ENCODE measurements around the gene KCNMB1. TPM values are rescaled to one million over a fixed set of nuclear protein-coding genes. Genes with fewer than 3 reads are reported as not detected.

Gene KCNMB1
- total RNA-seq, 1 donor from 2014 or later, result 4.9 TPM

GRCh38 chr5:170375283-170375682 is 13.9 kb downstream of the KCNMB1 start:
- Histone ChIP-seq H3K9me3 (no peaks in the 10 kb centered on the region), H3K27ac (no peak overlapping the region), H3K4me3 (no peak overlapping the region), H3K27me3 (no peaks in the 10 kb centered on the region), H3K36me3 (no peaks in the 10 kb centered on the region), H3K4me1 (no peaks in the 10 kb centered on the region)
- intact Hi-C loops (cut with DNase I), result no loop called here
- TF ChIP-seq POLR2A (IDR thresholded peaks at IDR 0.05) (no peak), POLR2AphosphoS5 (IDR thresholded peaks at IDR 0.05; ENCODE audit: insufficient read depth in 1 of 2, low read depth in 1 of 2) (no peak)
- no peak for DNase-seq (ENCODE audit: extremely low spot score in 2 of 2)

- Histone ChIP-seq H3K27me3 (no peaks in the 10 kb centered on the region), H3K4me1 (no peaks in the 10 kb centered on the region), H3K36me3 (no peaks in the 10 kb centered on the region), H3K4me3 (no peak overlapping the region), H3K9me3 (no peaks in the 10 kb centered on the region), H3K27ac (no peak overlapping the region)
- intact Hi-C loops (cut with DNase I), result no loop called here
- no peak for DNase-seq (ENCODE audit: extremely low spot score in 2 of 2)
- TF ChIP-seq POLR2A (IDR thresholded peaks at IDR 0.05) (no peak), POLR2AphosphoS5 (IDR thresholded peaks at IDR 0.05; ENCODE audit: insufficient read depth in 1 of 2, low read depth in 1 of 2) (no peak)
- TF ChIP-seq, protein P1, sequence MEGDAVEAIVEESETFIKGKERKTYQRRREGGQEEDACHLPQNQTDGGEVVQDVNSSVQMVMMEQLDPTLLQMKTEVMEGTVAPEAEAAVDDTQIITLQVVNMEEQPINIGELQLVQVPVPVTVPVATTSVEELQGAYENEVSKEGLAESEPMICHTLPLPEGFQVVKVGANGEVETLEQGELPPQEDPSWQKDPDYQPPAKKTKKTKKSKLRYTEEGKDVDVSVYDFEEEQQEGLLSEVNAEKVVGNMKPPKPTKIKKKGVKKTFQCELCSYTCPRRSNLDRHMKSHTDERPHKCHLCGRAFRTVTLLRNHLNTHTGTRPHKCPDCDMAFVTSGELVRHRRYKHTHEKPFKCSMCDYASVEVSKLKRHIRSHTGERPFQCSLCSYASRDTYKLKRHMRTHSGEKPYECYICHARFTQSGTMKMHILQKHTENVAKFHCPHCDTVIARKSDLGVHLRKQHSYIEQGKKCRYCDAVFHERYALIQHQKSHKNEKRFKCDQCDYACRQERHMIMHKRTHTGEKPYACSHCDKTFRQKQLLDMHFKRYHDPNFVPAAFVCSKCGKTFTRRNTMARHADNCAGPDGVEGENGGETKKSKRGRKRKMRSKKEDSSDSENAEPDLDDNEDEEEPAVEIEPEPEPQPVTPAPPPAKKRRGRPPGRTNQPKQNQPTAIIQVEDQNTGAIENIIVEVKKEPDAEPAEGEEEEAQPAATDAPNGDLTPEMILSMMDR (IDR thresholded peaks at IDR 0.05), result no peak
Measured at GRCh38 chr5:170372971-170373370, 16.2 kb downstream of the KCNMB1 start.

DNA sequence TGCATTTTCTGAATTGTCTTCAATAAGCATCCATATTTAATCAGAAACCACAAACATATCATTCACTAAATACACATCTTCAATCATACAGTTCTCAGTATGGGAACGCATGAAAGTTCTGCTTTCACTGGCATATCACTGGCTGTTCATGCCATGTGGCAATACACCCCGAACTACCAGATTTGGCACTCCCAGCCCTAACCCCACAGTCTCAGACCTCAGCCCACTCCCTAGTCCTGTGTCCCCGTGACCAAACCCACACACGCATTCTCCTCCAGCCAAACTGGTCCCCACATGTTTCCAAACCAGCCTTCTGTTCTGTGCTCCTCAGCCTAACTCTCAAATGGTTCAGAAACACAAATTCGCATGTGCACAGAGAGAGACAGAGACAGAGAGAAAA is 20.6 kb downstream of the KCNMB1 start:
- H3K4me1 ChIP-seq, result no peaks in the 10 kb centered on the region
- H3K4me3 ChIP-seq, result no peak overlapping the region
- H3K9me3 ChIP-seq, result no peaks in the 10 kb centered on the region
- DNase-seq (ENCODE audit: extremely low spot score in 2 of 2), result no peak
- no peaks in the 10 kb centered on the region for H3K36me3 ChIP-seq
- no peak overlapping the region for H3K27ac ChIP-seq
- H3K27me3 ChIP-seq, result no peaks in the 10 kb centered on the region
- intact Hi-C loops (cut with DNase I), result no loop called here
- TF ChIP-seq, protein P1 (IDR thresholded peaks at IDR 0.05), result no peak
- no peak for TF ChIP-seq POLR2AphosphoS5 (IDR thresholded peaks at IDR 0.05; ENCODE audit: insufficient read depth in 1 of 2, low read depth in 1 of 2)
- no peak for TF ChIP-seq POLR2A (IDR thresholded peaks at IDR 0.05)

- Histone ChIP-seq H3K36me3 (no peaks in the 10 kb centered on the region), H3K27me3 (no peaks in the 10 kb centered on the region), H3K9me3 (no peaks in the 10 kb centered on the region), H3K4me1 (no peaks in the 10 kb centered on the region), H3K4me3 (no peak overlapping the region), H3K27ac (no peak overlapping the region)
- TF ChIP-seq POLR2A (IDR thresholded peaks at IDR 0.05), result no peak
- TF ChIP-seq, protein P1 (IDR thresholded peaks at IDR 0.05), result no peak
- TF ChIP-seq POLR2AphosphoS5 (IDR thresholded peaks at IDR 0.05; ENCODE audit: insufficient read depth in 1 of 2, low read depth in 1 of 2), result no peak
- DNase-seq (ENCODE audit: extremely low spot score in 2 of 2), result no peak
- intact Hi-C loops (cut with DNase I), result no loop called here
Measured at GRCh38 chr5:170366276-170366675, 22.9 kb downstream of the KCNMB1 start.

DNA sequence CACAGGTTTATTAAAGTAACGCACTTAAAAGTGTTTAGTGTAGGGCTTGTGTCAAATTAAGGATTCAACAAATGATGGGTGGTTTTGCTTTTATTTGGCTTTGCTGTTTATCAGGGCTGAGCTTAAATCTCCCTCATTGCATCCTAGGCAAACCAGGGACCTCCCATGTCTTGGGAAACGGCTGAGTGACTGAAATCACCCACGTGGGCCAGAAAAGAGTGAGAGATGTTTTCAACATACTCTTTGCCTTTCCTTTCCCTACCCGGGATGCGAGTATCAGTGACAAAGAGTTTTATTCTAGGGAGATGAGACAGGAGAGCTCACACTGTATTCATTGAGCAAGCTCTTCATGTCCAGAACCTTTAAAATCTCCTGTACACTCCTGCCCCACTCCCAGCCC is 23.3 kb downstream of the KCNMB1 start:
- TF ChIP-seq POLR2AphosphoS5 (IDR thresholded peaks at IDR 0.05; ENCODE audit: insufficient read depth in 1 of 2, low read depth in 1 of 2) (no peak), POLR2A (IDR thresholded peaks at IDR 0.05) (no peak)
- TF ChIP-seq, protein P1 (IDR thresholded peaks at IDR 0.05), result no peak
- H3K36me3 ChIP-seq, result no peaks in the 10 kb centered on the region
- no peak for DNase-seq (ENCODE audit: extremely low spot score in 2 of 2)
- H3K4me1 ChIP-seq, result no peaks in the 10 kb centered on the region
- no peak overlapping the region for H3K4me3 ChIP-seq
- H3K27ac ChIP-seq, result no peak overlapping the region
- intact Hi-C loops (cut with DNase I), result no loop called here
- H3K9me3 ChIP-seq, result no peaks in the 10 kb centered on the region
- no peaks in the 10 kb centered on the region for H3K27me3 ChIP-seq
